ENCODE results near the gene RPA1.

RPA1 gene

DNA sequence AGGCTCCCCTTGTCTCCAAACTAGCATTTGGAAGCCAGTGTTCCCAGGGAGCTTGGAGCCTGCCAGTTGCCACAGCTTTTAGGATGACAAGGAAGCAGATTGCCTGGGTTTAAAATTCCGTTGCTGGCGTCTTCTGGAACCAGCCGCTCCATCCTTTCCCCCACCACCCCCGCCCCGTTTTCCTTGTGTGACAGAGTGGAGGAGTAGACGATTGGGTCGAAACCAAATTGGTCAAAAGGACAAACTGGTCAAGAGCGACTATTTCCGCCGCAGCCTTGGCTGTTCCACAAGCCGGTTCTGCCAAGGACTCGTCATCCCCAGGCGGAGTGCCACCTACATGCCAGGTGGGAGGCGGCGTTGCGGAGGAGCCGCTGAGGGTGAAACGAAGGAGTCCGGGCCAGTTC is 91.1 kb downstream of the RPA1 start:
- DNase-seq (ENCODE audit: low read depth): no peak
- H3K4me3 ChIP-seq (replicated peaks; ENCODE audit: low read depth, low read length): no peak overlapping the region
- no peak for TF ChIP-seq CTCF (IDR thresholded peaks at IDR 0.05; ENCODE audit: low read length, missing control alignments)

DNA sequence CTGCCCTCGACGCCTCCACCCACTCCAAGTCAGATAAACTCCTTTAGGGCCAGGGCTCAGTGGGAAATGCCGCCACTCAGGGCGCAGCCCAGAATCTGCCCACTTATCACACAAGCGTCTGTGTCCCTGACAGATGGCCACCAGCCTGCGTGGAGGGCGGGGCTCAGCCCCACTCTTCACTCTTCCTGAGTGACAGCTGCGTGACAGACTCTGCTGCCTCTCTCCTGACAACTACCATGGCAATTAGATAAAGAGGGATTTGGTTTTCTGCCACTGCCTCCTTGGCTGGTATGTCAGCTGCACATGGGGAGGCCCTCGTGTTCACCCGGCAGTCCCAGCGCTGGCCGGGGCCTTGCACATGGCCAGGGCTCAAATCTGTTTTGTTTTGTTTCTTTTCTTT is 99.2 kb downstream of the RPA1 start:
- no peak overlapping the region for H3K4me3 ChIP-seq (replicated peaks; ENCODE audit: low read depth, low read length)
- TF ChIP-seq CTCF (IDR thresholded peaks at IDR 0.05; ENCODE audit: low read length, missing control alignments): no peak
- no peak for DNase-seq (ENCODE audit: low read depth)

DNA sequence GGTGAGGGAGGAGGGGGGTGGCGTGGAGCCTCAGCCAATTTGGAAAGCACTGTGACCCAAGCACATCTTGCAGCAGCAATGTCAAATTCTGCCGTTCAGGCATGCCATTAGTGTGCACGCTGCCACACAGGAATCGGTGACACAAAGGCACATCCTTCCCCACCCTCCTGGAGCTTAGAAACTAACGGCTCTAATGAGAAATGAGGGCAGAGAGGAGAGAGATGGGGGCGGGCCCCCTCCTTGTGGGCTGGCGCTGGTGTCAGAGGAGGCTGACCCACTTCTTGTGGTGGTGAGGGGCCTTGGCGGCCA is 100.5 kb downstream of the RPA1 start:
- H3K4me3 ChIP-seq (replicated peaks; ENCODE audit: low read depth, low read length): no peak overlapping the region
- no peak for TF ChIP-seq CTCF (IDR thresholded peaks at IDR 0.05; ENCODE audit: low read length, missing control alignments)
- DNase-seq (ENCODE audit: low read depth): no peak

DNA sequence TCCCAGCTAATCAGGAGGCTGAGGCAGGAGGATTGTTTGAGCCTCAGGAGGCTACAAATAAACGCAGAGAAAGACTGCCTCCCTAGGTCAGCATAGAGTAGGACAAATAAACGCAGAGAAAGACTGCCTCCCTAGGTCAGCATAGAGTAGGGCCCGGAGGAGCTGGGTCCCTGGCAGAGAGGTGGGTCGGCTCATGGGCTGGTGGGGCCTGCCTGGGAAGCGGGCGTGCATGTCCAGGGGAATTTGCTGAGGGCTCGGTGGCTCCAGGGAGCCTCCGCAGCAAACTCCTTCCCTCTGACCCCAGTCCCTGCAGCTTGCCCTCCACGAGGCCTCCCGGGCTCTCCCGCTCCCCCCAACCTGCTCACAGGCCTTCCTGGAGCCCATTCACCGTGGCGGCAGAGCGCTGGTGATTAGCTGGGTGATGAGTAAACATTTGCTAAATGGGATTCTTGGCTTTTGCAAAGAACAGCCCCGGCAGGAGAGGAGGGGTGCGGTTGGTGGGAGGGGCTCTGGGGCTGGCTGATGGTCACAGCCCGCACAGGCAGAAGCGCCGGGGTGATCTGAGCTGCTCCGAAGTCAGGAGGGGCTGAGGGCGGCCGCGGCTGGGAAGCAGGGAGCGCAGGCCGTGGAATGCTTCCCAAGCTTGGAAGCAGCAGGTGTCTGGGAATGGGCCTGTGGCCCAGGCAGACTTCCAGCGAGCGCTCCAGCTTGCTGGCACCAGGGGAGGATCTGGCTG is 102.2 kb downstream of the RPA1 start:
- no peak for DNase-seq (ENCODE audit: low read depth)
- TF ChIP-seq CTCF (IDR thresholded peaks at IDR 0.05; ENCODE audit: low read length, missing control alignments): no peak
- no peak overlapping the region for H3K4me3 ChIP-seq (replicated peaks; ENCODE audit: low read depth, low read length)

- DNase-seq (ENCODE audit: low read depth): no peak
- H3K4me3 ChIP-seq (replicated peaks; ENCODE audit: low read depth, low read length): no peak overlapping the region
- TF ChIP-seq CTCF (IDR thresholded peaks at IDR 0.05; ENCODE audit: low read length, missing control alignments): no peak
These were observed 104.3 kb downstream of the RPA1 start for GRCh38 chr17:1933875-1934715.

GRCh38 chr17:1934901-1935300 is 105.1 kb downstream of the RPA1 start:
- DNase-seq (ENCODE audit: low read depth): no peak
- TF ChIP-seq CTCF (IDR thresholded peaks at IDR 0.05; ENCODE audit: low read length, missing control alignments): no peak
- H3K4me3 ChIP-seq (replicated peaks; ENCODE audit: low read depth, low read length): no peak overlapping the region
